Prostate gland (tissue), 2 donors: Measurements from ENCODE around the gene CPEB1. TPM values are rescaled to one million over a fixed set of nuclear protein-coding genes. Genes with fewer than 3 reads are reported as not detected.

Experiments used
- DNase-seq: peaks from one replicate; pipeline ENCODE4 v3.0.0-alpha.2; 2019; ENCODE audit warnings: low spot score
- H3K27ac ChIP-seq, 2 donors: fragments of 200-600 bp; sonication (generic); 2 replicates each; pipeline ENCODE4 v1.5.1; 2017 to 2019
- H3K27me3 ChIP-seq: fragments of 200-600 bp; sonication (generic); replicated peaks from 2 replicates; pipeline ENCODE4 v1.5.1; 2019; ENCODE audit not compliant: insufficient read depth
- H3K36me3 ChIP-seq, 2 donors: fragments of 200-600 bp; sonication (generic); 1 replicate in 1 of 2; 2 replicates in 1 of 2; pipeline versions ENCODE4 v1.5.1 to v1.8.1; 2017 to 2019
- H3K4me1 ChIP-seq: fragments of 200-600 bp; sonication (generic); replicated peaks from 2 replicates; pipeline ENCODE4 v1.5.1; 2019
- H3K4me3 ChIP-seq, 2 donors: fragments of 200-600 bp; sonication (generic); 2 replicates each; pipeline ENCODE4 v1.5.1; 2017 to 2019
- H3K9me3 ChIP-seq: fragments of 200-600 bp; sonication (generic); 2 replicates; pipeline ENCODE4 v1.5.1; 2017
- CTCF ChIP-seq, 4 experiments: fragments of 200-600 bp in 2 of 4; fragments of 450-650 bp in 2 of 4; sonication (generic) in 2 of 4; IDR thresholded peaks; 1 replicate in 3 of 4; 2 replicates in 1 of 4; pipeline ENCODE4 v1.5.1; 2016 to 2019; ENCODE audit warnings: antibody characterized with exemption in 4 of 4, mild to moderate bottlenecking in 2 of 4, moderate library complexity in 2 of 4
- POLR2A ChIP-seq: fragments of 450-650 bp; IDR thresholded peaks from one replicate; pipeline ENCODE4 v1.6.1; 2016; ENCODE audit warnings: antibody characterized with exemption, mild to moderate bottlenecking
- POLR2AphosphoS5 ChIP-seq: sonication (generic); formaldehyde crosslinking; IDR thresholded peaks from one replicate; pipeline ENCODE4 v1.6.1; 2017; ENCODE audit warnings: antibody characterized with exemption
- WGBS: methylation state at CpG from one replicate; pipeline ENCODE4 v1.1.5; 2018; 5-methylcytosine and 5-hydroxymethylcytosine counted together
- intact Hi-C: fragments of 100-400 bp; cut with DNase I; formaldehyde crosslinking; loops from one replicate; pipeline ENCODE4 v1.14.2; 2022
- total RNA-seq, 2 donors: library from RNA; depleted of rRNA; stranded (reverse); fragments of >200 nt; gene quantifications; one replicate each; pipeline ENCODE4 v1.1.0, GENCODE V29; 2016

Gene CPEB1
- total RNA-seq, 2 donors from 2014 or later = 1.7 to 51.8 TPM

GRCh38 chr15:82585072-82585471 is 62.1 kb downstream of the CPEB1 start:
- Histone ChIP-seq H3K36me3 (no peaks in the 10 kb centered on the region), H3K9me3 (no peaks in the 10 kb centered on the region), H3K4me1 (no peaks in the 10 kb centered on the region), H3K27me3 (no peaks in the 10 kb centered on the region), H3K4me3 (no peak overlapping the region), H3K27ac (no peak overlapping the region)
- WGBS = 41% methylated on average over 3 of the region's 3 CpGs
- no peak for DNase-seq
- no peak for TF ChIP-seq CTCF (IDR thresholded peaks at IDR 0.05)
- no peak for TF ChIP-seq POLR2A
- no peak for TF ChIP-seq POLR2AphosphoS5
- intact Hi-C loops = no loop called here

- no peak for DNase-seq
- Histone ChIP-seq H3K9me3 (no peaks in the 10 kb centered on the region), H3K4me1 (no peaks in the 10 kb centered on the region), H3K27me3 (no peaks in the 10 kb centered on the region), H3K36me3 (no peaks in the 10 kb centered on the region), H3K4me3 (no peak overlapping the region), H3K27ac (no peak overlapping the region)
- intact Hi-C loops = no loop called here
- no peak for TF ChIP-seq POLR2AphosphoS5
- no peak for TF ChIP-seq CTCF (IDR thresholded peaks at IDR 0.05)
- no peak for TF ChIP-seq POLR2A
- 90% methylated on average over 2 of the region's 2 CpGs for WGBS
These were observed 66.5 kb downstream of the CPEB1 start for GRCh38 chr15:82580713-82581112.

- no peaks in the 10 kb centered on the region for H3K9me3 ChIP-seq
- no peak overlapping the region for H3K4me3 ChIP-seq
- no peaks in the 10 kb centered on the region for H3K36me3 ChIP-seq
- H3K4me1 ChIP-seq = no peaks in the 10 kb centered on the region
- no peak for DNase-seq
- no peaks in the 10 kb centered on the region for H3K27me3 ChIP-seq
- WGBS = 74% methylated on average over 3 of the region's 3 CpGs
- no peak overlapping the region for H3K27ac ChIP-seq
- TF ChIP-seq POLR2AphosphoS5 = no peak
- TF ChIP-seq CTCF (IDR thresholded peaks at IDR 0.05) = no peak
- TF ChIP-seq POLR2A = no peak
- intact Hi-C loops = no loop called here
These were observed 71.8 kb downstream of the CPEB1 start for GRCh38 chr15:82575335-82575734.

- no peak for DNase-seq
- Histone ChIP-seq H3K4me1 (no peaks in the 10 kb centered on the region), H3K4me3 (no peak overlapping the region), H3K27ac (no peak overlapping the region), H3K36me3 (no peaks in the 10 kb centered on the region), H3K9me3 (no peaks in the 10 kb centered on the region), H3K27me3 (no peaks in the 10 kb centered on the region)
- TF ChIP-seq POLR2A = no peak
- no peak for TF ChIP-seq POLR2AphosphoS5
- no peak for TF ChIP-seq CTCF (IDR thresholded peaks at IDR 0.05)
- WGBS = 67% methylated on average over 3 of the region's 3 CpGs
- intact Hi-C loops = no loop called here
These were observed 74.2 kb downstream of the CPEB1 start for GRCh38 chr15:82572986-82573385.

- Histone ChIP-seq H3K27me3 (no peaks in the 10 kb centered on the region), H3K27ac (no peak overlapping the region), H3K36me3 (no peaks in the 10 kb centered on the region), H3K4me1 (no peaks in the 10 kb centered on the region), H3K9me3 (no peaks in the 10 kb centered on the region), H3K4me3 (no peak overlapping the region)
- DNase-seq = no peak
- 60% methylated on average over 5 of the region's 5 CpGs for WGBS
- no peak for TF ChIP-seq CTCF (IDR thresholded peaks at IDR 0.05)
- TF ChIP-seq POLR2A = no peak
- TF ChIP-seq POLR2AphosphoS5 = no peak
- intact Hi-C loops = no loop called here
These were observed 74.9 kb downstream of the CPEB1 start for GRCh38 chr15:82572311-82572710.
